Activated CD4-positive, alpha-beta T cell treated with anti-CD3 and anti-CD28 coated beads, Interleukin-2, amount 50 U/mL, for 24 hours (primary cell): ENCODE measurements around the gene BTF3.
"Not testable (repeated sequence)": the region's sequence is repeated elsewhere in the genome, so short reads cannot be mapped to it uniquely, and the experiment has no call there.

Source experiments
- DNase-seq, 2 donors: peaks; one replicate each; pipeline ENCODE4 v3.0.0-alpha.2; 2020; ENCODE audit warnings: low read depth in 1 of 2, low spot score in 1 of 2

BTF3 gene

DNA sequence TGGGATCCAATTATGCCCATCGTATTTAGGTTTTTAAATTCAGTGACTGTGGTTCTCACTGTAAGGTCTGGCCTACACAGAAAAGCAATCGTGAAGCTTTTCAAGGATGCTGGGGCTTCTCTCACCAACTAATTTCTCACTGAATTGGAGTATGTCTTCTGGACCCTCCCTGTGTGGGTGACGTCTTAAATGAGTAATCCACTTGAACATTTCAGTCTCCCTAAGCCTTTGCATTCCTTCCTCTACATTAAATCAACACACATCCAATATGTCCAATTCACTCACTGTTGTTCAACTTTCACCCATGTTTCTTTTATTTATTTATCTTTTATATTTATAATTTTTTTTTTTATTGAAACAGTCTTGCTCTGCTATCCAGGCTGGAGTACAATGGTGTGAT lies 12.5 kb upstream of the BTF3 start:
- no peak for DNase-seq

DNA sequence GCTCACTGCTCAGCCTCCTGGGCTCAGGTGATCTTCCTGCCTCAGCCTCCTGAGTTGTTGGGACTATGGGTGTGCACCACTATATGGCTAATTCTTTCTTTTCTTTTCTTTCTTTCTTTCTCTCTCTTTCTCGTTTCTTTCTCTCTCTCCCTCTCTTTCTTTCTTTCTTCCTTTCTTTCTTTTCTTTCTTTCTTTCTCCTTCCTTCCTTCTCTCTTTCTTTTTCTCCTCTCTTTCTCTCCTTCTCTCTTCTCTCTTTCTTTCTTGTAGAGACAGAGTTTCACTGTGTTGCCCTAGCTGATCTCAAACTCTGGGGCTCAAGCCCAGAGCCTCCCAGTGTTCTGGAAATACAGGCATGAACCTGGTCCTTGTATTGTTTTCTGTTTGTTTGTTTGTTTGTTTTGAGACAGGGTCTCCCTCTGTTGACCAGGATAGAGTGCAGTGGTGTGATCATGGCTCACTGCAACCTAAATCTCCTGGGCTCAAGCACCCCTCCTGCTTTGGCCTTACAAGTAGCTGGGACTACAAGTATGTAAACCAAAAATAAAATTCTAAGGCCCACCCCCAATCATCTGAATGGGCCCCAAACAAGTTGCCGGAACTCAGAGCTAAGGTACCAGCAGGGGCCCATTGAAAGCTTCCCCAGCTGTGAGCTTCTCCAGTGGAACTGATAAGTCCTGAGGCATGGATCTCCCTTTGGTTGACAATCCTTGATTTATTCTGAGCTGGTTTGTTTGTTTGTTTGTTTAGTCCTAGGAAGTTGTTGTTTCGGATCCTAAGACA lies 11.9 kb upstream of the BTF3 start:
- no peak for DNase-seq

DNA sequence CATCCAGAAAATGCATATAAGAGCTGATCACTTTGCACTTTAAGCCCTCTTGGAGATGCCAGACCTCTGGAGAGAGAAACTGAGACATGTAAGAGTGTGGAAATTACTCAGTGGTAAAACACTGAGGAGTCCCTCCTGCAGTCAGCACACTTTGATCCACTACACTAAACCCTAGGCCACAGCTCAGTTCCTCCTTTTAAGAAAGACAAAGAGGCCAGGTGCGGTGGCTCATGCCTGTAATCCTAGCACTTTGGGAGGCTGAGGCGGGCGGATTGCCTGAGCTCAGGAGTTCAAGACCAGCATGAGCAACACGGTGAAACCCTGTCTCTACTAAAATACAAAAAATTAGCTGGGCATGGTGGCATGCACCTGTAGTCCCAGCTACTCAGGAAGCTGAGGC lies 11.0 kb upstream of the BTF3 start:
- DNase-seq: not testable (repeated sequence)

DNA sequence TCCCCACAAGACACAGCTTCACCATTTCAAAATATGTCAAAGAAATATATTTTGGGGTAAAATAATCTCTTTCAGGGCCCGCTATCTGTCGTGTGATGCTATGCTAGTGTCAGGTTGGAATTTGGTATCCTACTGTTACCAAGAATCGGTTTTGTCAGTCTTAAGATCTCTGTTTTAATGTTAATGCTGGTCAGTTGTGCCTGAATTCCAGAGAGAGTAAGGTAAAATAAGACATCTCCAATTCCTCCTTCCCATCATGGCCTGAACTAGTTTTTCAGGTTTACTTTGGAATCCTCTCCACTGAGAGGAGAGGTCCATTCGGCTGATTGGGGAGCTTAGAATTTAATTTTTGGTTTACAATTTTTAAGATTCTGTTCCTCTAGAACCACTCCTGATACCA lies 10.4 kb upstream of the BTF3 start:
- no peak for DNase-seq

DNA sequence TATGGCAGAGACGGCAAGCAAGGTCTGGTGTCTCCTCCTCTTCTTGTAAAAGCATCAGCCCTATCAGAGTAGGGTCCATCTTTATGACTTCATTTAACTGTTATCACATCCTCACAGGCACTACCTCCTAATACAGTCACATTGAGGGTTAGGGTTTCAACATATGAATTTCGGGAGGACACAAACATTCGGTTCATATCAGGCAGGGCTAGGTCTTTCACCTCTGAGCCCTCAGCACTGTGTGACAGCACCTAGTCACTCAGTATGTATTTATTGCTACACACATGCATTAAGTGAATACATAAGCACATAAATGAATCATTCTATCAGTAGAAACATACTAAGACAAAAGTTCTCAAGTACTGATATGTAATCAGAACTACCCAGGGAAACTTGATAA lies 9.4 kb upstream of the BTF3 start:
- no peak for DNase-seq

DNA sequence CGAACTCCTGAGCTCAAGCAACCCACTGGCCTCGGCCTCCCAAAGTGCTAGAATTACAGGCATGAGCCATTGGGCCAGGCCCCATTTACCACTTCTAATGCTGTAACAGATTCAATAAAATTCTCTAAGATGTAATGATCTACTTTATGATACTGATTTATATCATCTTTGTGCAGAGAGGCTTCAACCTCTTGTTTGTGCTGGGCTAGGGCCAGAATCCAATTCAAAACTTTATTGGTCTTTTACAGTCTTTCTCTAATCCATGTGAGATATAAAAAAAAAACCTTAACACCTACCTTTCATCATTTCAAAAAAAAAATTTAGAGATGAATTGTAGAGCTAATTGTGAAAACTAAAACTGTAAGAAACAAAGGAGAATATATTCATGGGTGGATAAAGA lies 8.2 kb upstream of the BTF3 start:
- no peak for DNase-seq

DNA sequence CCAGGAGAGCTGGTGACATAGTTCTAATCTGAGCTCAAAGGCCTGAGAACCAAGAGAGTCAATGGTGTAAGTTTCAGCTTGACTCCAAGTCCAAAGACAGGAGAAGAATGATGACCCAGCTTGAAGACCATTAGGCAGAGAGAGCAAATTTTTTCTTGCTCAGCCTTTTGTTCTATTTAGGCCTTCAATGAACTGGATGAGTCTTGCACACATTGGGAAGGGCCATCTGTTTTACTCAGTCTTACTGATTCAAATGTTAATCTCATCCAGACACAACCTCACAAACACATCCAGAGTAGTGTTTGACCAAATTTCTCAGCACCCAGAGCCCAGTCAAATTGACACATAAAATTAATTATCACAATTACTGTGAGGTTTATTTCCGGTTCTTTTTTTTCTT lies 7.1 kb upstream of the BTF3 start:
- no peak for DNase-seq

DNA sequence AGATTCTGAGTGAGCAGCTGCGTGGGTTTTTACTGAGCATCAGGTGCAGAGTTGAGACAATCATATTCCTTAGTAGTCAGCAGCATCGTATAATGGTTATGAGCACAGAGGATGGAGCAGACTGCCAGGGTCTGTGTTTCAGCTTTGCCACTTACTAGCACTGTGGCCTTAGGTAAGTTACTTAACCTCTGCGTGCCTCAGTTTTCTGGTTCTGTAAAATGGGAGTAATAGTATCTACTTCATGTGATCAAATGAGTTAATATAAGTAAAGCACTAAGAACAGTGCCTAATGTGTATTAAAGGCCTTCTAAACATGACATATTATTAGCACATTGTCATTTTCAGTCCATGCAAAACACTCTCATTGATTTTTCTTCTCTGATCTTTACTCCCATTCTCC lies 4.8 kb upstream of the BTF3 start:
- no peak for DNase-seq

DNA sequence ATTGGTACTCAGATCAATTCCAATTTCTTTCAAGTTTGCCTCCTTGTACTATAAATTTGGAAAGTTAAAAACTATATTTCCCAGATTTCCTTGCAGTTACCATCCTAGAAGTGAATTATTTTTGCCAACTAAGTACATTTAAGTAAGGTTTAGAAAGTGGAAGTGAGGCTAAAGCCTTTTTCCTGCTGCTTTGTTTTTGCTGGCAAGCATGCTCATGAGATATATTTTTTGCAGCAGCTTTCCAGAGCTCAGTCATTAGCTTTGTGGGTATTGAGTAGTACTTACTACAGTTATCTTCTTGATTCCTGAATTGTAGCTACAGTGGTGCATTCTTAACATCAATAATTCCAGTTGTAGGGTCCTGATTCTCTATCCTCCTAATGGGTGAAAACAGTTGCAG lies 3.5 kb upstream of the BTF3 start:
- DNase-seq: no peak

DNA sequence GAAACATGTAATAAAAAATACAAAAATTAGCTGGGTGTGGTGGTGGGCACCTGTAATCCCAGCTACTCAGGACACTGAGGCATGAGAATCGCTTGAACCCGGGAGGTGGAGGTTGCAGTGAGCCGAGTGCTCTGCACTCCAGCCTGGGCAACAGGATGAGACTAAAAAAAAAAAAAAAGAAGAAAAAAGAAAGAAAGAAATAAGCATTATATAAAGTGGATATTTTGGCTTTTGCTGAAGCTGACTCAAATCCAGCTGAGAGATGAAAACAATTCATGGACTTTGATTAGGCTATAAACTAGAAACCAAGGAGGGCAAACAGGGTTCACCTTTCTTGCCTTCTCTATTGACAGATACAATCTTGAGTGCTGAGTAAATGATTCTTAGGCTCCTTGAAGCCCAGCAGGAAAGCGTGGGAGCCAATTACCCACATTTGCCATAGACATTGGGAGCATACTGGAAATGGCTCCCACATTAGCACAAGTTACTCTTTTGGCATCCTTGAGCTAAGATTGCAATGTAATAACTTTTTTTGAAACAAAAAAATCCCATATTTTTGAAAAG lies 2.4 kb upstream of the BTF3 start:
- no peak for DNase-seq

DNA sequence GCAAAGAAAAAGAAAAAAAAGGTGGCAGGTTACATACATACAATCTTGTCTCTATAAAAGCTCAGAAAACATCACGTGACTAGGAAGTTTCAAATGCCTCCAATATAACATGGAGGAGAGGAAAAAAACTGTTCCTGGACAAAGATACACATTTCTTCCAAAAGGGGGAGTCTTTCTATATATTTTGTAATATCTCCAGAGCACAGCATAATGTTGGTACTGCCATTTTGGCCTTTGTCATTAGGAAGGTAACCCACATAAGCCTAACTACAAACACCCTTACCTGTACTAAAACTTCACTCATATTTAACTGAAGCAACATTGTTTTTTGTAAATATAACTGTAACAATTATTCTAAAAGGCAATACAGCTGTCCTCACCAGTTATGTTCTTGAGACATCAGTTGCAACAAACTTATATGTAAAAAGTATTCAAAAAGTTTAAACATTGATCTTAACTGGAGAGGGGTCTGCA lies 1.2 kb upstream of the BTF3 start:
- DNase-seq: no peak

DNA sequence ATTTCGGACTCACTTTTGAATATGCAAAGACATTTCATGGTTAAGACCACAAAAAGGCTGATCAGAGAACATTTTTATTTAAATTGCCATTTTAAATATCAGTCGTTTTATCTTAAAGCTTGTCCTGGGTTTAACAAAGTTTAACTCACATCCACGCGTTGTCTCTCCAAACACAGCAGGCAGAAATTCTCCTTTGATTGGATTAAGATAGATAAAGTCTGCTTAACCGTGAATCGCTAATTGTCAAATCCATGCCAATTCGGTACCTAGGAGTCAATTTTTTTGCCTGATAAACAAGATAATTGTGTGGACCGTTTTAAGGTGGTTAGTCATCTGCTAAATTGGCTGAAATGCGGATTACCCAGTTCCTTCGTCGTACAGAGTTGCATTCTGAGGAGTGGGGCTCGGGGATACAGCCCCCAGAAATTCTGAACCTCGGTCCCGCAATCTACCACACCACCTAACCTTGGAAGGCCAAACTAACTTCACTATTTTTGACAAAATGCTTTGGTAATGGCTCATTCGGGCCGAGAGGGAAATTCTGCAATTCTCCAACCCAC lies 665 bp upstream of the BTF3 start:
- DNase-seq: no peak

DNA sequence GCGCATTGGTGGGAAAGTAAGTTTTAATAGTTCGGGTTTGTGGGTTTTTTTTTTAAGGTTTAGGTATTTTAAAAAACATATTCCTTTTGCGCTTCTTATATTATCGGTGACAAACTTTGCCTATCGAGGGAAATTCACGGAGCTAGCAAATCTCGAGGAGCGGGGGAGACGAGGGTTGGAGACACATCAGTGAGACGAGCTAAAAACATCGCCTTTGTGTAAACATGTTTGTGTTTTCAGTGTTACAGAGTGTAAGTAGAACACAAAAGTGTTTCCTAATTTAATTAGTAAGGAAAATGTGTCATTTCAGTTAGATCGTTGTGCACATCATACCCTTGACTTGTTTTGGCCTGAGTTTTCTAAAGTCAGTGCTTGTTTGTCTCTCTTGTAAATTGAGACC lies 945 bp downstream of the BTF3 start:
- DNase-seq: no peak

DNA sequence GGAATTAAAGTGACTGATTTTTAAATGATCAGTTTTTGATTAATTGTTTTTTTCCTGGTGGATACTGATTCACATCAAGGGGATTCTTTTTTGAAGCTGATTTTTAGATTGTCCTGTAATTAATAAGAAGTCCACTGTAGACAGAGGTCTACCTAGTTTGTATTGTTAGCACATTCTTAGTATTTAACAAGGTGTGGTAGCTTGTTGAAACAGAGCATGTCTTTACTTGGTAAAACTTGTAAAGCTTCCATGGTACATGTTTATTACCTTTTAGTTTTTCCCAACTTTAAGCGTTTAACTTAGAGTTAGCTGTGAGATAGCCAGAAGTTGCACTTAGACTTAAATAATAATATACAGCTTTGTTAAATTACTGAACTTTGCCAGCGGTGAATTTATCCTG lies 1.5 kb downstream of the BTF3 start:
- DNase-seq: no peak

DNA sequence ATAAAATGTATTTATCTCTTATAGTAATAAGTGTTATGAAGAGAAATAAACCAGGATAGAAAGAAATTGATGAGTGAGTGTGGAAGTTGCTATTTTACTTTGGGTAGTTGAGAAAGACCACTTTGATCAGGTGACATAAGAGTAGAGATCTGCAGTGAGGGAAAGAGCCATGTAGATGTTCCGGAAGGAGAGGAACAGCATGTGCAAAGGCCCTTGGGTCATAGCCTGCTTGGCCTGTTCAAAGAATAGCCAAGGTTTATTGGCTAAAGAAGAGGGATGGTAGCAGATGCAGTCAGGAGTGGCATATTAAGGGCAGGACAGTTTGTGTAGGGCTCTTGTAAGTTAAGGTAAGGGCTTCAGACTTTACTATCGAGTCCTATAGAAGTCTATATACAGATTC lies 3.2 kb downstream of the BTF3 start:
- DNase-seq: no peak

DNA sequence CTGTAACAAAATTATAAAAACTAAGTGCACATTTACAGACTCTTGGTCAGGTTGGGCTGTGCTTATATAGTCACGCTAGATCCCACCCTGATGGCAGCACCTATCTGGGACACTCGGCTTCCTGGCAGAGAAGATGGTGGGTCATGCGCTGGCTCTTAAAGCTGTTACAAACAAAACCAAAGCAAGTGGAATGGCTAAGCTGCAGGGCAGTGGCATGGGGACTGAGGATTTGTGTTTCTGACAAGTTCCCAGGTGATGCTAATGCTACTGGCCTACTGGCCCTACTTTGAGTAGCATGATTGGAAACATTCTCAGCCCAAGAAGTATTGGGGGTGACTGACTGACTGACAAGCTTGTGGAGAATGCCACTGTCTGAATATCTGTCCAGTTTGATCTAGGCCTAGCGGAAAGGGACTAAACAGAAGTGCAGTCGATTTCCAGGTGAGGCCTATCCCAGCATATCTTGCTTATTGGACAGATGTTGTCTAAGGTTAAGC lies 8.3 kb downstream of the BTF3 start:
- DNase-seq: no peak

DNA sequence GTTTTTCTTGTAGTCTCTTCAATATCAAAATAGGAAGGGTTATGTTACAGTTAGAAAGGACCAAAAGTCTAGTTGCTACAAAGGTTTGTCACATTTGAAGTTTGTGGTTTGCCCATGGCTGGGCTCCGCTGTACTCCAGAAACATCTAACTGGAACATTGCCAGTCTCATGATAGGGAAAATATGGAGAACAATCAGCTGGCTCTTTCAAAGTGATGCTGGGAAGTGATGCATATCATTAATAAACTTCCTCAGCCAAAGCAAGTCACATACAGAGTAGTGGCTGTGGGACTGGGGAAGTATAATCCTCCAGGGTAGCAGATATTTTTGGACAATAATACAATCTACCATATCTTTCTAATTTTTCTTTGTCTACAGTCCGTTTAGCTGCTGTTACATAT lies 8.8 kb downstream of the BTF3 start:
- DNase-seq: no peak

DNA sequence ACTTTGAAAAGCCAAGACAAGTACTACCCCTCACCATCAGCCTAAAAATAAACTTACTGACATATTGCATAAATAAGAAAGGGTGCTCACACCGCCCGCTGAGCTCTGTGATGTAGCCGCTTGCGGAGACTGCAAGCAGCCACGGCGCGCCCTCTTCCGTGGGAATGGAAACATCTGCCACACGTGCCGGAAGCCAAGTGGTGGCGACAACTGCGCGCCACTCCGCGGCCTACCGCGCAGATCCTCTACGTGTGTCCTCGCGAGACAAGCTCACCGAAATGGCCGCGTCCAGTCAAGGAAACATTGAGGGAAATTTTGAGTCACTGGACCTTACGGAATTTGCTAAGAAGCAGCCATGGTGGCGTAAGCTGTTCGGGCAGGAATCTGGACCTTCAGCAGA lies 10.3 kb downstream of the BTF3 start:
- not testable (repeated sequence) for DNase-seq

DNA sequence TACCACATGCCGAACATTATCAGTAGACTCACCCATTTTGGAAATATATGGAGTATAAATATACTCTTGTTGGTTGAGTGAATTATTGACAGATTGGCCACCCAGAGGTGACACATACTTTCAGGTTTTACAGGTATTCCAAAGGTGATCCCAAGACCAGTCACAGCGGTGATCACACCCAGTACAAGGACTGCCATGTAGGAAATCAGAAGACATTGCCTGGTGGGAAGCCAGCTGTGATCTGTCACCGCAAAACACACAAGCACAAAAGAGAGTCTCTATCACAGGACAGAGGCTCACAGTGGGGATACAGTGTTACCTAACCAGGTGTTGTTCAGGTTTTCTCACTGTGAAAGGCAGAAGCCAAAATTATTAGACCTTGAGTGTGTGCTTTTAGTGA lies 15.8 kb downstream of the BTF3 start:
- no peak for DNase-seq

DNA sequence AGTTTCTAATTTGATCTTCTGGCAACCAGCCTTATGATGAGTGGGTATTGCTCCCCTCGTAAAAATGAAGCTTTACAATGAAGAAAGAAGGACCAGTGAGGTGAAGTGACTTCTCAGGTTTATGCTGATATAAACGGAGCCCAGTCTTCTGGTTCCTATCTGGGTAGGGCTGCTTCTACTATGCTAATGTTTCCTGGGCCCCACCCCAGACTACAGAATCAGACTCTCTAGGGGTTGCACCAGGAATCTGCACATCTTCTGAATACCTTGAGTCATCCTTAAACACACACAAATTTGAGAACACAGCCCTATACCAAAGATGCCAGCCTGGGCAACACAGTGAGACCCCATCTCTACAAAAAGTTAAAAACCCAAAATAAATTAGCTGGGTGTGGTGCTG lies 16.2 kb downstream of the BTF3 start:
- DNase-seq: no peak

DNA sequence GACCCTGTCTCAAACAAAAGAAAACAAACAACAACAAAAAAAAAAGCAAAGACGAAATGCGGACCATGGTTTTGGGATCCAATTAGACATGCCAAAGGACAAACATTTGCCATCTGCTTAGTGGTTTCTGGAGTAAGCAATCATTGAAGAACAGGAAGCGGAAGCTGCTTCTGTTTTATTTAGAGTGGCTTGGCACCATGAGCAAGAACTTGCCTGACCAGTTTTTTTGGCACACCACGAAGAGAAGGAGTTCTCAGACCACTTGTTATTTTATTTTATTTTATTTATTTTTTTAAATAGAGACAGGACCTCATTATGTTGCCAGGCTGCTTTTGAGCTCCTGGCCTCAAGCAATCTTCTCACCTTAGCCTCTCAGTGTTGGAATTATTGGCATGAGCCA lies 17.0 kb downstream of the BTF3 start:
- DNase-seq: no peak

DNA sequence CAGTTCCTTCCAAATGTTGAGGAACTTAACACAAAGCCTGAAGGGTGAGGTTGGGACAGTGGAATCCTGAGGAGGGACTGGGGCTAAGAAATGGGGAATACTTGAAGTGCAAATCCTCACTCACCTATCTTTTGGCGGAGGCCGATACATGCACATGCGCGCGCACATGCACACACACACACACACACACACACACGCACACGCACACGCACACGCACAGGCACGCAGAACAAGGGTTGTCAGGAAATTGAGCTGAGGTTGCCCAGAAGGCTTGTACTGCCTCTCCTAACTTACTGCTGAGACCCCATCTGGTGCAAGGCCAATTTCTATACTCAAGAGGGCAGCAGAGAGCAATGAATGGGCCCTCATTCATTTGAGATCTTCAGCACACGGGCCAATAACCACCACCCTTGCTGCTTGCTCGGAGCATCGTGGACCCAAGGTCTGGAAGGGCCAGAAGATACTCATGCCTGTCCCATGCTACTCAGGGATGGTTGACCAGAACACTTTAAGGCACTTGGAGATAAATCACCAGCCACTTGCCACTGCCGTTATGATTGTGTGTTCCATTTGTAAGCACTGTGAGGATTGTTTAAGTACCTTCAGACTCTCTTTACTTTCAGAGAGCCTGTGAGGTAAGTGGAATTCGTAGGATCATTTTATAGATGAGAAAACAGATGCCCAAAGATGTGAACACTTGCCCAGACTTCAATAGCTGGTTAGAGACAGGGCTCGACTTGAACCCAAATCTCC lies 21.5 kb downstream of the BTF3 start:
- peak; percentile 21 to 68 for DNase-seq
